Mucosa of descending colon (tissue), 3 donors: ENCODE results near the gene ETV6. TPM values are rescaled to one million over a fixed set of nuclear protein-coding genes. Genes with fewer than 3 reads are reported as not detected.

ENCODE experiments used
- ATAC-seq: fragments of 200-7000 bp; cut with Tn5 transposase; one replicate; pipeline ENCODE4 v1.9.1; 2020; ENCODE audit warnings: mild to moderate bottlenecking, moderate library complexity
- DNase-seq, 3 donors: peaks; one replicate each; pipeline ENCODE4 v3.0.0-alpha.2; 2020
- H3K36me3 ChIP-seq: fragments of 200-600 bp; one replicate; pipeline ENCODE4 v1.8.0; 2021; ENCODE audit warnings: low read depth, mild to moderate bottlenecking
- H3K4me1 ChIP-seq: fragments of 200-600 bp; one replicate; pipeline ENCODE4 v1.8.0; 2021; ENCODE audit warnings: low read depth, mild to moderate bottlenecking
- H3K4me3 ChIP-seq: fragments of 200-600 bp; one replicate; pipeline ENCODE4 v1.8.0; 2021; ENCODE audit warnings: mild to moderate bottlenecking
- H3K9me3 ChIP-seq: fragments of 200-600 bp; one replicate; pipeline ENCODE4 v1.8.0; 2021; ENCODE audit warnings: mild to moderate bottlenecking
- CTCF ChIP-seq: fragments of 200-600 bp; IDR thresholded peaks from one replicate; pipeline ENCODE4 v1.8.0; 2022; ENCODE audit warnings: antibody characterized with exemption, mild to moderate bottlenecking
- intact Hi-C, 2 donors: fragments of 100-400 bp; cut with DNase I in 1 of 2; cut with micrococcal nuclease in 1 of 2; formaldehyde crosslinking; loops; one replicate each; pipeline versions ENCODE4 v1.11.0 to v1.11.1; 2022; cut with DNase I, micrococcal nuclease
- total RNA-seq, 3 donors: library from RNA; stranded (reverse); fragmentation: NEBNext Ultra II Directional in 2 of 3; extraction: Animal tissue kit (Norgen Biotek cat#: 25700) in 2 of 3; gene quantifications; one replicate each; pipeline versions ENCODE4 v1.2.1 to v1.2.4, GENCODE V29; 2021 to 2023
- donor health status: DM: no; HTN: no; CAD: no; lungs with moderate emphysema.
- donor health status: DM: no; HTN: no; CAD: no.
- donor health status: DM: no; HTN: yes; CAD: no.

ETV6 gene
- total RNA-seq, 3 donors from 2014 or later = 60.9 to 74.3 (median 72.8) TPM

DNA sequence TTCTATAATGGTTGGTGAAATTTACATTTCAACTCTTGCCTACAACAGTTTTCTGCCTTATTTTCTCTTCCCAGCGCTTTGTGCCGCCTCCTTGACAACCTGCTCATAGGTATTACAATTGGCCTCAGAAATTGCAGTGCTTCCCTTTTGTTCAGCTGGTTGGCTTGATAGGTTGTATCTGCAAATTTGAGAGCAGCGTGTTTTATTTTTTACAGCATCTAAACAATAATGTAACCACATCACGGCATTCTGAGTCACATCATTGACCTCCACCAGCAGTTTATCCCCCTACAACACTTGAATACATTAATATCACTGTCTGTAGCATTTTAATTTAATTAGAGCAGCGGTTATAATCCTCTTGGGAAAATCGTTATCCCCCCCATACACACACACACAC is 99.4 kb downstream of the ETV6 start:
- ATAC-seq (no peak), DNase-seq (no peak)
- Histone ChIP-seq H3K4me3 (no peak overlapping the region), H3K9me3 (no peaks in the 10 kb centered on the region), H3K36me3 (no peaks in the 10 kb centered on the region), H3K4me1 (peaks cover 14% of the 10 kb centered on the region)
- intact Hi-C loops = no loop called here
- no peak for TF ChIP-seq CTCF

DNA sequence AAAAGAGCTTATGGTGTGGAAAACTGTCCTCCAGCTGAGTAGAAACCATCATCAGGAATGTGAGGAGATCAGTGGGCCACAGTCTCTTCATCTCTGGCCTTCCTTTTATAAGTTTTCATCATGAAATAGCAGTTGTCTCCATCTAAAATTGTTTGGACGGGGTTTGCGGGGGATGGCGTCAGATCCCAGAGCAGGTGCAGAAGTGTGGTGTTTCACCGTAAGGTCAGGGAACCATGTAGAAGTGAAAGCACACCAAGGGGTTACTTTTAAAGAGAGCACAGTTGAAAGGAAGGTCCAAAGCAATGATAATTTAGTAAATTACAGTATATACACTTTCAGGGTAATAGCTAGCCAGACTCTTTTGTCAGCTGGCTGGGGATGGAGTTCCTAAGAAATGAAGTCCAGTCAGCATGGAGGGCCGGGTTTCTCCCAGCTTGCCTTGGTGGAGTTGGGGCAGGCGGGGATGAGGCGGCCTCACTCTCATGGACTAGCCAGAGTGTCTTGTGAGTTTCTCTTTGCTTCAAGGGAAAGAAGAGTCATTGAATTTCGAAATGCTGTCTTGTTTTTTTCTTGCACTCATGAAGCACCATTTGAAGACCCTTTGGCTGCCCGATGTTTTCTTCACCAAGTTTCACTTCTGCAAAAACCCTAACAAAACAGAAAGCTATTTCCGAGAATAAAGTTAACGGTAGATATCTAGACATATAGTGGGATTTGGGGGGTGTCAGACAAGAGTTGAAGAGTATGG is 100.6 kb downstream of the ETV6 start:
- intact Hi-C loops = no loop called here
- Histone ChIP-seq H3K36me3 (no peaks in the 10 kb centered on the region), H3K4me1 (peaks cover 14% of the 10 kb centered on the region), H3K9me3 (no peaks in the 10 kb centered on the region), H3K4me3 (no peak overlapping the region)
- no peak for DNase-seq
- peak; percentile 16 for ATAC-seq
- TF ChIP-seq CTCF = no peak

- TF ChIP-seq CTCF = no peak
- DNase-seq (no peak), ATAC-seq (no peak)
- Histone ChIP-seq H3K9me3 (no peaks in the 10 kb centered on the region), H3K4me3 (no peak overlapping the region), H3K4me1 (peaks cover 18% of the 10 kb centered on the region), H3K36me3 (no peaks in the 10 kb centered on the region)
- intact Hi-C loops = no loop called here
Measured at GRCh38 chr12:11752403-11753149, 103.1 kb downstream of the ETV6 start.

- TF ChIP-seq CTCF = no peak
- DNase-seq (no peak), ATAC-seq (peak; percentile 51)
Measured at GRCh38 chr12:11753150-11753499, 103.7 kb downstream of the ETV6 start.

DNA sequence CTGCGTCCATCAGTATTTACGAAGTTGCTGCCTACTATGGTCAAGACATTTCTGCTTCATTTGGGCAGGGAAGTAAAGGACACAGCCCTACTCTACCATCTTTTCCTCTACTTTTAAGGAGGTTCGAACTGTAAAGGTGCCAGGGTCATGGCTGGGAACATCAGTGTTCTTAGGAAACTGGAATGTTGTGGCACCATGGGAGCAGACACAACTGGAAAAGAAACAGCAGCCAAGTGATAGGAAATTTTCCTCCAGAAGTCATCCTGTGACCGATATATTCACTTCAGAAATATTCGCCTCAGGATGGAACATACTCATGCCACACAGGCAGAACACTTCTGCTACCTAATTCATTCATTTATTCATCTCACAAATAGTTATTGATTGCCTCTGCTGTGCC is 104.4 kb downstream of the ETV6 start:
- Histone ChIP-seq H3K4me1 (peaks cover 19% of the 10 kb centered on the region), H3K9me3 (no peaks in the 10 kb centered on the region), H3K36me3 (no peaks in the 10 kb centered on the region), H3K4me3 (no peak overlapping the region)
- intact Hi-C loops = no loop called here
- DNase-seq (no peak), ATAC-seq (no peak)
- no peak for TF ChIP-seq CTCF

More at GRCh38 chr12:11753150-11753499, 103.7 kb downstream of the ETV6 start:
- H3K4me1 ChIP-seq = peaks cover 21% of the 10 kb centered on the region
- no peaks in the 10 kb centered on the region for H3K36me3 ChIP-seq
- no peaks in the 10 kb centered on the region for H3K9me3 ChIP-seq
- intact Hi-C loops = no loop called here
- H3K4me3 ChIP-seq = no peak overlapping the region
